Stimulated activated CD4-positive, alpha-beta T cell treated with anti-CD3 and anti-CD28 coated beads, TNF-alpha, amount 100 ng/mL, for 1 hour (primary cell): Measurements from ENCODE around the gene NBPF3.
"Not testable (repeated sequence)": the region's sequence is repeated elsewhere in the genome, so short reads cannot be mapped to it uniquely, and the experiment has no call there.

Source experiments
- DNase-seq, 3 donors: peaks; one replicate each; pipeline ENCODE4 v3.0.0-alpha.2; 2020; ENCODE audit warnings: low read depth in 3 of 3, low spot score in 1 of 3

NBPF3 gene

DNA sequence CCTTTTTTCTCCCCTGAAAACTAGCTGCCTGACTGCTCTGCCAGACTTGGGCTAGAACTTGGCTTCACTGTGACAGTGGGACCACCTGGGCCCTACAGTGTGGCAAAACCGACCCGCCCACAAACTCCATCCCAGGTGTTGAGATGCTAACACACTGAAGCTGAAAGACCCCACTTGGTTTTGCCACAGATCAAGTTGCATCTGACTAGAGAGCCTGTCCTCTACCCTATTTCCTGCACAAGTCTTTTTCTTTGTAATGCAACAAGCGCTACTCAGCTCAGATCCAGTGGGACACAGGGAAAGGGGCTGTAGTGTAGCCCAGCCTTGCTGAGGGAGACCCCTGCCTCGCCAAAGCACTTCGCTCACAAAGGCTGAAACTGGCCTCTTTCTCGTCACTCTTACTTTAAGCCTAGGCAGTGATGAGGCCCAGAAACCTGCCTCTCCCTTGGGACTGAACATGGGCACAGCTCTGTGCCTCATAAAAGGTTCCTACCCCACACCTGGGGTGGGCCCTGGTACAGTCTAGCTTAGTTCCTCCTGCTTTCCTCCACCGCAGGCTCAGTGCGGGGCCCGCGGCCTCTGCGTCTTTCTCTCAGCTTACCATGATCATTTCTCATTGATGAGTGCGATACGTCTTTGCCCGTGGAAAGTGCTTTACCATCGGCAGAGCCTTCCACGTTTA lies 79.0 kb downstream of the NBPF3 start:
- no peak for DNase-seq

DNA sequence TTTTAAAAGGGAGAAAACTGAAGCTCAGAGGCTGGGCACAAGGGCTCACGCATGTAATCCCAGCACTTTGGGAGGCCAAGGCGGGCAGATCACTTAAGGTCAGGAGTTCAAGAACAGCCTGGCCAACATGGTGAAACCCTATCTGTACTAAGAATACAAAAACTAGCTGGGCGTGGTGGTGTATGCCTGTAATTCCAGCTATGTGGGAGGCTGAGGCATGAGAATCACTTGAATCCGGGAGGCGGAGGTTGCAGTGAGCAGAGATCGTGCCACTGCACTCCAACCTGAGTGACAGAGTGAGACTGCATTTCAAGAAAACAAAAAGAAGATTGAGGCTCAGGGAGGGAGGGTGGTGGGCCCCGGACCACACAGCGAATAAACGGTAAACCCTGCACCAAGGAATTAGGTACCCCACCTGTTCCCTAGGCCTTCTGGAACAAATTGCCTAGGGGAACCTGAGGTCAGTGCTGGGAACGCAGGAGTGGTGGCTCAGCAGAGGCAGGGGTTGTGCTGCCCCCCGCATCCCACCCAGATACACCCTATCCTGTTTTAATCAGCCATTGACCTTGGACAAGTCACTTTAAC lies 79.6 kb downstream of the NBPF3 start:
- DNase-seq, result not testable (repeated sequence)

DNA sequence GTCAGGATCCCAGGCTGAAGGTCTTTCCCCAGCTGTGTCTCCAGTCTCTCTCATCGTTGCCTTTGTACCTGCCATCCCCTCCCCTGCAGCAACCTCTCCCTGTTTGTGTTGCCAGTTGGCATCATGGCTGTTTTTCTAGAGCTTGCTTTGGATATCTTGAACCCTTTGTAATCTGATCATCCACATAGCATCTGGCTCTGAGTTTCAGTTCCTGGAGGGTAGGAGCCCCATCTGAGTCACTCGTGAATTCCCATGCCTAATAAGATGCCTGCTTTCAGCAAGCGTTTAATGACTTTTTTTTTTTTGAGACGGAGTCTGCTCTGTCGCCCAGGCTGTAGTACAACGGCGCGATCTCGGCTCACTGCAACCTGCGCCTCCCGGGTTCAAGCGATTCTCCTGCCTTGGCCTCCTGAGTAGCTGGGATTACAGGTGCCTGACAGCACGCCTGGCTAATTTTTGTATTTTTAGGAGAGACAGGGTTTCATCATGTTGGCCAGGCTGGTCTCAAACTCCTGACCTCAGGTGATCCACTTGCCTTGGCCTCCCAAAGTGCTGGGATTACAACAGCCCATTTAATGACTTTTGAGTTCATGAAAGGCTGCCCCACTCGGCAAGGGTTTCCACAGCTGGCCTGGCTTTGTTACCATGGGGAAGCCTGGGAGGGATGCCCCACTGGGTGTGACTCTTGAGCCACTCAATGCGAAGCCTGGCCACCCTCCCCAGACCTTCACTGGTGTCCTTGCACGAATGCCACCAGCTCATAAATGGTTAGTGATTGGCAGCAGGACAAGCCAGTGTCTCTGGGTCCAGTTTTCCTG lies 81.2 kb downstream of the NBPF3 start:
- no peak for DNase-seq

DNA sequence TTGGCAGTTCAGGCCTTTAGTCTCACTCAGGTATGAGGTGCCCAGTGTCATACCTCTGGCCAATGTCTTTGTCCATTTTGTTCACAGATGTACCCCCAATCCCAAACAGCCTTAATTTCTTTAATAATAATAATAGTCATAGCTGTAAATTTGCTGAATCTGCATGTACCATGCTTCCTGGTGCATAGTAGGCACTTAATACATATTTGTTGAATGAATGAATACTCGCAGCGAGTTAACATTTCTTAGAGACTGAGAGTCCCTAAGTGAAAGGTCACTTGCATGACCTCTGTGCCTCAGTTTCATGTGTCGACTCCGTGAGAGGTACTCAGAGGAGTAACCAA lies 81.8 kb downstream of the NBPF3 start:
- DNase-seq, result no peak

DNA sequence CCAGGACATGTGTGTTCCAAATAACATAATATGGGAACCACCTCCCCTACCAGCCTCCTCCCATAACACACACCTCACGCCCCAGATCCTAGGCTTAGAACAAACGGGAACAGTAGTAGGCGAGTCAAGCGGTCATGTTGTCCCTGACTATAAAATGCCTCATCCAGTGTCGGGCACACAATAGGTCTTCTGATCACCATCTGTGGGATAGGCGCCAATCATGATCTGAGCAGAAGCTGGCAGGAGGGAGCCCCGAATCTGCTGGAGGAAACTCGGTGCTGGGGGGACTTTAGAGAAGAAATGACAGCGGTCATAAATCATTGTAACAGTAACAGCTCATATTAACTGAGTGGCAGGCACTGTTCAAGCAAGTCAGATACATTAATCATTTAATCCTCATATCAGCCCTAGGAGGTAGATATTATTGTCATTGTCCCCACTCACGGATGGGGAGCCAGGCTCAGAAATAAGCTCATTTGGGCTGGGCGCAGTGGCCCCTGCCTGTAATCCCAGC lies 82.6 kb downstream of the NBPF3 start:
- no peak for DNase-seq

DNA sequence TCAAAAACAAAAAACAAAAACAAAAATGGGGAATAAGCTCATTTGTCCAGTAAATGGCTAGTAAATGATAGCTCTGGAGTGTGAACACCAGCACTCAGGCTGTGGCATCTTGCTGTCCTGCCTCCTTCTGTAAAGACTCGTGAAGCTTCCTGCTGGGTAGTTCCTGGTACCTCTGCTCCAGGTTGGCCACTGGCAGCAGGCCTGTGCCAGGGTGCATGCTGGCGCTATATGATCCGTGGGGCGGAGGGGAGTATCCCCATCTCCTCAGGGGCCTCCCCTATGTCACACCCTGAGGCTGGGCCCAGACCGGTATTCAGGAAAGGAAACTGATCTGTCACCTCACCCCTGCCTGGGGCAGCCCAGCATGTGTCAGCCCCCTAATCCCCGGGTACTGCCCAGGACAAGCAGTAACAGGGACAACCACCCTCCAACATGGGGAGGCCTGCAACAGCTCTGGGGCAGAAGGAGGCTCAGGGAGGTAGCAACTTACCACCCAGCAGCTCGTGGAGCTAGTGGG lies 83.4 kb downstream of the NBPF3 start:
- no peak for DNase-seq

DNA sequence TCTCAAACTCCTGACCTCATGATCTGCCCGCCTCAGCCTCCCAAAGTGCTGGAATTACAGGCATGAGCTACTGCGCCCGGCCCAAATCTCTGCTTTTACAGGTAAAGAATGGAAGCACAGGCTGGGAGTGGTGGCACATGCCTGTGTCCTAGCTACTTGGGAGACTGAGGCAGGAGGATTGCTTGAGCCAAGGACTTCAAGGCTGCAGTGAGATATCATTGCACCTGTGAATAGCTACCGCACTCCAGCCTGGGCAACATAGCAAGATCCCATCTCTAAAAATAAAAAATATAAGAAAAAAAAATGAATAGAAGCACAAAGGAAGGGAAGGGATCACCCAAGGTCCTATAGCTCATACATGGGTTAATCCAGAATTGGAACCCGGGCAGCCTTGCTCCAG lies 84.3 kb downstream of the NBPF3 start:
- DNase-seq, result no peak

DNA sequence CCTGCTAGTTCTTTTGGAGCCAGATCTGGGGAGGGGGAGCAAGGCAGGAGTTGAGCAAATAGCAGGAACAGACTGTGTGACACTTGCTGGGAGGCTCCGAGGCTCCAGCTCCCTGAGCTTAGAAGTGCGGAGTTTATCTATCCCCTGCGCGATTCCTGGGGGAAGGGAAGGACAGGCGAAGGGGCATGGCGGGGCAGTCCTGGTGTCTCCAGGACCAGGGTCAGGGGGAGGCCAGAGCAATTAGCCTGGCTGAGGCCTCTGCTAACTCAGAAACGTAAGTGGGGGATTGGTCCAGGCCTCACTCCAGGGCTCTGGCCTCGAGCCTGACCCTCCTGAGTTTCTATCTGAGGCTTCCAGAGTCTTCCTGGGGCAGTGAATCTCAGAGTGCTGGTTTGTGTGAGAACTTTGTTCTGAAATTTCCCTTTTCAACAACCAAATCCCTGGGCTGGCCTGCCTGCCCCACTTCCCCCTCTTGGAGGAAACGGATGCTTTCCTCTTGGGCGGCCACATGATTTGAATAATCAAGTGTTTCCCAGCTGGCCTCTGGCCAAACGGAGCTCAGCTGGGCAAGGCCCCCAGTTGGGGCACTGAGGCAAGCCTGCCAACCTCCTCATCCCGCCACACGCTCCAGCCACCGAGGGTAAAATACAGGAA lies 84.9 kb downstream of the NBPF3 start:
- DNase-seq, result no peak

DNA sequence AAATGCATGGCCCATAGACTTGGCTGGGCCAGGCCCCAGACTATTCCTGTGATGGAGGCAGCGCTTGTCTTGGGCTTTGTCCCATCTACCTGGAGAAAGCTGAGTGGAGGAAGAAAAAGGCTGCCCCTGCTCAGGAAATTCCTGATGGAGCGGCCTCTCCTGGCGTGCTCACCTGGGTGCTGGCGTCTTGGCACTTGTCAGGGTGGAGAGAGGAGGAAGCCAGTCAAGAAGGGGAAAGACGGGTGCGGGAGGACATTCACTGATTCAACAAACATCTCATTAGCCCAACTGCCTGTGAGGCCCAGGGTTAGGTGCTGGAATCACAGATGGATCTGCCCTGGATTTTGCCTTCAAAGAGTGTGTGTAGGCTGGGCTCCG lies 85.4 kb downstream of the NBPF3 start:
- DNase-seq, result no peak

DNA sequence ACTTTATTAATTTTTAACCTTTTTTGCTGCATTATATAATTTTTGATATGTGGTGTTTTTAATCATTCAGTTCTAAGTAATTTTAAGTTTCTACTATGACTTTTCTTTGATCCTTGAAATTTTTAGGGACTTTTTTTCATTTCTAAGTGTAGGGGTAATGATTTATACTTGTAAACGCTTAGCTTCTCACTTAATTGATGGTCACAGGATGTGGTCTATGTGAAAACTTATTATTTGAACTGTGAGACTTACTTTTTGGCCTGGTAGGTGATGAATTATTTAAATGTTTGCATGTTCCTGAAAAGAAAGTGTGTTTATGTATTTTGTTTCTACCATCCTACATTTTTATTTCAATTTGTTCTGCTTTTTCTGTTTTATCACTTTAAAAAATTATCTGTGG lies 86.5 kb downstream of the NBPF3 start:
- DNase-seq, result no peak

DNA sequence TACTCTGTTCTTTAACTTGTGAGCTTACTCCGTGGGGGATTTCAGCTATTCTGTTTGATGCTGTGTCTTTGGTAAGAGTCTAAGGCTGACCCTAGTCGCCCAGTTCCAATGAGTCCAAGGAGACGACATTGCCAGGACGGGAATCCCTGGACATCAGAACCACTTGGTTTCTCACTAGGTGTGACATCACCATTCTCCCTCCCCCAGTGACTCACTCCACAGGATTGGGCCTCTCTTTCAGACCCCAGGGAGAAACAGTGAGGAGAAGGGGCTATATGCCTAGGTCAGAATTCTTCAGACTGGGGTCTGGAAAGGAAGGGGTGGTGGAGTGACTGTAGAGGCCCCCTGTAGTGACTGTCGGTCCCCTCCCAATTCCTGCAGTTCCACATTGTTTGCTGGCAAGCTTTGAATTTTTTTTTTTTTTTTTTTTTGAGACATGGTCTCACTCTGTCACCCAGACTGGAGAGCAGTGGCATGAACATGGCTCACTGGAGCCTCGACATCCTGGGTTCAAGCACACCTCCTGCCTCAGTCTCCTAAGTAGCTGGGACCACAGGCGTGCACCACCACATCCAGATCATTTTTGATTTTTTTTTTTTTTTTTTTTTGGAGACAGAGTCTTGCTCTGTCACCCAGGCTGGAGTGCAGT lies 90.6 kb downstream of the NBPF3 start:
- no peak for DNase-seq

DNA sequence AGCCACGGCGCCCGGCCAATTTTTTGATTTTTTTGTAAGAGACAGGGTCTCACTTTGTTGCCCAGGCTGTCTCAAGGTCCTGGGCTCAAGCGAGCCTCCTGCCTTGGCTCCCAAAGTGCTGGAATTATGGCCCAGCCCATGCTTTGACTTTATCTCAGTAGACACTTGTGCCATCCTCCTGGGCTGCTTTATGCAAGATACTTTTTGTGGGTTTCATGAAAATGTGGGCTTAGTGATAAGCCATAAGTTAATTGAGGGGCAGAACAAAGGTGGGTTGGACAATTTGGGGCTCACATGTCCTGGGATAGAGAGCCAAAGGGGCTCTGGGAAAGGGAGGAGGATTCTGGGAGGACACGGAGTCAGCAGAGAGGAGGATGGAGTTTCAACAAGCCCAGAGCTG lies 91.3 kb downstream of the NBPF3 start:
- no peak for DNase-seq

DNA sequence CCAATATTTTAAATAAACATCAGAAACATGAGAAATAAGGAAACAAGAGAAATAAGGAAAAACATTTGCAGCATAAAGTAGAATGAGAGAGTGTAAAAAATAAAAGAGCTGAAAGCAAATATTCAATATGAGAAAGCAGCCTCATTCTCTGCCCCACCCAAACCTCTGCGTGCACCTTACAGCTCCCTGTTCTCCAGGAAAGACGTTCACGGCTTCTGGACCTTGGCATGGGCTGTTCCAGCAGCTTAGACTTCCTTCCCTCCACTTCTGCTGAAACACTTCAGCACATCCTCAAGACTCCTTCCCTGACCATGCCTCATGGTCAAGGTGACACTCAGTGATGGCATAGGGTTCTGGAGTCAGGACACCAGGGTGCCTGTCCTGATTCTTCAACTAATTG lies 92.6 kb downstream of the NBPF3 start:
- DNase-seq, result no peak

DNA sequence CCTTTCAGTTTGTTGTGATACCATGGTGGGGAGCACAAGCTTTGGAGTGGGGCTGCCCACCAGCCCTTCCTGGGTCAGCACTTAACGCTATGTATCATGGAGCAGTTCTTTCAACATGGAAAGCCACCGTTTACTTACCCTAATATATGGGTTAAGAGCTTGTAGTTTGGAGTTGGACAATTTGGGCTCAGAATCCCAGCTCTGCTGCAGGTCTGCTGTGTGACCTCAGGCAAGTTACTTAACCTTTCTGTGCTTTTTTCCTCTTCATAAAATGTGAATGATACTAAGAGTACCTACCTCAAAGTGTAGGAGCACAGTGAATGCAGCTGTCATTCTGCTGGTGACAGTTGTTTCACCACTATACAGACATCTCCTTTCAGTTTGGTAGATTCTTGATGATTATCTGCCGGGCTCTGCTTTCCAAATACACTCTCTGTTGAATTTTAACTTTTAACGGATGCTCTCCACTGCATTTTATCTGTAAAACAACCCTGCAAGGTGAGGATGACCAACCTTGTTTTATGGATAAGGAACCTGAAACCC lies 93.1 kb downstream of the NBPF3 start:
- DNase-seq, result no peak

DNA sequence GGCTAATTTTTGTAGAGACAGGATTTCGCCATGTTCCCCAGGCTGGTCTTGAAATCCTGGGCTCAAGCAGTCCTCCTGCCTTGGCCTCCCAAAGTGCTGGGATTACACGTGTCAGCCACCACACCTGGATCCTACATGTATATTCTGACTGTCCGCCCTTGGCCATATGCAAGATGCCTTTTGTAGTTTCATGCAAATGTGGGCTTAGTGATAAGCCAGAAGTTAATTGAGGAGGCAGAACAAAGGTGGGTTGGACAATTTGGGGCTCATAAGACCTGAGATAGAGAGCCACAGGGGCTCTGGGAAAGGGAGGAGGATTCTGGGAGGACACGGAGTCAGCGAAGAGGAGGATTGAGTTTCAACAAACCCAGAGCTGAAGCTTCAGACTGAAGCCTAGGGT lies 94.2 kb downstream of the NBPF3 start:
- no peak for DNase-seq
